ENCODE measurements around the gene TMCO2. TPM values are rescaled to one million over a fixed set of nuclear protein-coding genes. Genes with fewer than 3 reads are reported as not detected.
"Not testable (repeated sequence)": the region's sequence is repeated elsewhere in the genome, so short reads cannot be mapped to it uniquely, and the experiment has no call there.

TMCO2 gene
- total RNA-seq = under 1 TPM; 0.30 to 0.42 TPM

DNA sequence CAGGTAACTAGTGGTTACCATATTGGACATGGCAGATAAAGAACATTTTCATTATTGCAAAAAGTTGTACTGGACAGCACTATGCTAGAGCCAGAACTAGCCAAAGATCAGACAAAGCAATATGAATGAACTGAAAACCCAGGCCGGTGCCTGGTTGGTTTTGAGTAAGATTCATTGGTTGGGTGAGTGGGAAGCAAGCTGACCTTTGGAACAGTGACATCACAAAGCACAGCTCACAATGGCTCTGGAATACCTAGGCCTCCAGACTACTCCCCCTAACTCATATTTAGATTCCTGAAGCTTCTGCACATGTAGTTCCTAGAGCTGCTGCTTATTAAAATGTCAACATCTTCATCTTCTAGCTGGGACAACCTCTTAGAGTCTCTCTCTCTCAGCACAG is at the start of gene TMCO2:
TSS of gene TMCO2 (plus strand) at position 283 of the 400 bp plus-strand sequence. CDS start at position 340, 57 bp downstream.
- POLR2A ChIA-PET = no interaction called here
- no peaks in the 10 kb centered on the region for H3K27me3 Mint-ChIP-seq

DNA sequence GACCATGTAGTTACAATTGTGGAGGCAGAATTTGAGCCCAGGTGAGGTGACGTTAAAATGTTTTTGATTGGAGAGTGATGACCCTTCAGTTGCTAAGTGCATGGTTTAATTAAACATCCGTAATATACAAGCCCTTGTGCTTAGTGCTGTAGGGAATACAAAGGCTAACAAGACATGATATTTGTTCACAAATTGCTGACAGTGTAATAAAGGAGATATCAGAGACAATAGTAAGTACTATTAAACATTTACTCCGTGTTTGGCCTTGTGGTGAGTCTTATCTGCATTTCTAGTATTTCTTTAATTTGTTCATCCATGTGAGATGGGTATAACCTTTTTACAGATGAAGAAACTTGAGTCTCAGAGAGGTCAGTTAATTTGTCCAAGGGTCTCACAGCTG is 48.6 kb upstream of the TMCO2 start:
- DNase-seq = no peak
- Mint-ChIP-seq H3K27me3 (no peaks in the 10 kb centered on the region), H3K27ac (no peak overlapping the region), H3K4me3 (no peak overlapping the region), H3K9me3 (no peaks in the 10 kb centered on the region), H3K4me1 (peaks cover 6% of the 10 kb centered on the region), H3K36me3 (ENCODE audit: low read depth) (peaks cover 34% of the 10 kb centered on the region)
- ChIA-PET CTCF (no interaction called here), POLR2A (no interaction called here)

More for the DNA sequence above, at the start of gene TMCO2:
- Mint-ChIP-seq H3K4me1 (peaks cover 28% of the 10 kb centered on the region), H3K36me3 (ENCODE audit: low read depth) (no peaks in the 10 kb centered on the region), H3K4me3 (no peak within 1 kb of the TSS), H3K9me3 (no peaks in the 10 kb centered on the region), H3K27ac (no peak within 1 kb of the TSS)
- no peak for DNase-seq
- CTCF ChIA-PET = interaction anchor here (1.0 to 1.5 kb wide), 2 partner anchors 8 to 91 kb away, joined by 3 to 5 read pairs; no protein-coding TSS in a partner anchor

DNA sequence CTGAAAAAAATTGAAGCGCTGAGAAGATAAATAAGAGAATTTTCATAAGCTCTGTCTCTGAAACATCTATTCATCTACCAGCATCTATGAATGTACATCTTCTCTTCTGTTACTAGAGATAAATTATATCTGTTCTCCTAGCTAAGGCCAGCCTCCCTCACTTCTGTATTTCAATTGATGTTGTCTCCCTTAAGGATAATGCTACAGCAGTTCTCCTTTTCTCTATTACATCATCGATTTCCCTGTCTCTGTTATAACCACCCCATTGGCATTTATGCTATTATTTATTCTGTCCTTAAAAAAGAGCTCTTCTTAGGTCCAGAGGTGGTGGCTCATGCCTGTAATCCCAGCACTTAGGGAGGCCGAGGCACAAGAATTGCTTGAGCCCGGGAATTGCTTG is 42.9 kb upstream of the TMCO2 start:
- CTCF ChIA-PET = interaction anchor here (0.5 to 1.1 kb wide), 4 partner anchors 11 to 32 kb away, joined by 4 to 5 read pairs (median 4); no protein-coding TSS in a partner anchor

DNA sequence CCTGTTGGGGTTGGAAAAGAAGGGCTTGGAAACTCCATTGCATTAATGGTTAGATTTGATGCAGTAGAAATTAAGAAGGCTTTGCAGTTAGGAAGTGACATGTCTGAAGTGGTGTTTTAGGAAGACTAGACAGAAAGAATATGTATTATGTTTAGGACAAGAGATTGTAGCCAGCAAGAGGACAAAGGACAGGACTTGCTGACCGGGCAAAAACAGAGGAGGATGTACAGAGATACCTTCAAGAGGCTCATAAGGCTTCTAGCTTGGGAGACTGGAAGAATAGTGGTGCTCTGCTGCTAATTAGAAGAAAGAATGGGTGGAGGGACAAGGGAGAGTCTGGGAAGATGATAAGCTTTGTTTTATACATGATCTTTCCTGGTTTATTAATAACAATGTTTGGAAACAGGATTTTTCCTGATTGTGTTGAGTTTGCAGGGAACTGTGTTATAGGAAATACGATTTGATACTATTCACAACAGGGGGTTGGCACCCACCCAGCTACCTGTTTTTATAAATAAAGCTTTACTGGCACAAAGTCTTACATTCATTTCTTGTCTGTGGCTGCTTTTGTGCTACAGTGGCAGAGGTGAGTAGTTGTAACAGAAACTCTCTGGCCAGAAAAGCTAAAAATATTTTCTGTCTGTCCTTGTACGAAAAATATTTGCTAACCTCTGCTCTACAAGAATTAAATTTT is 37.1 kb upstream of the TMCO2 start:
- DNase-seq = no peak
- Mint-ChIP-seq H3K27me3 (no peaks in the 10 kb centered on the region), H3K4me3 (no peak overlapping the region), H3K4me1 (peaks cover 7% of the 10 kb centered on the region), H3K27ac (no peak overlapping the region), H3K36me3 (ENCODE audit: low read depth) (peaks cover 44% of the 10 kb centered on the region), H3K9me3 (peaks cover 2% of the 10 kb centered on the region)
- CTCF ChIA-PET = interaction anchor here (0.6 to 1.6 kb wide), 6 partner anchors 10 to 122 kb away, joined by 3 to 4 read pairs (median 3); no protein-coding TSS in a partner anchor
- POLR2A ChIA-PET = no interaction called here

More for the DNA sequence above, 42.9 kb upstream of the TMCO2 start:
- Mint-ChIP-seq H3K36me3 (ENCODE audit: low read depth) (peaks cover 42% of the 10 kb centered on the region), H3K27ac (no peak overlapping the region), H3K9me3 (no peaks in the 10 kb centered on the region), H3K27me3 (no peaks in the 10 kb centered on the region), H3K4me1 (peaks cover 3% of the 10 kb centered on the region), H3K4me3 (no peak overlapping the region)
- POLR2A ChIA-PET = no interaction called here
- no peak for DNase-seq

DNA sequence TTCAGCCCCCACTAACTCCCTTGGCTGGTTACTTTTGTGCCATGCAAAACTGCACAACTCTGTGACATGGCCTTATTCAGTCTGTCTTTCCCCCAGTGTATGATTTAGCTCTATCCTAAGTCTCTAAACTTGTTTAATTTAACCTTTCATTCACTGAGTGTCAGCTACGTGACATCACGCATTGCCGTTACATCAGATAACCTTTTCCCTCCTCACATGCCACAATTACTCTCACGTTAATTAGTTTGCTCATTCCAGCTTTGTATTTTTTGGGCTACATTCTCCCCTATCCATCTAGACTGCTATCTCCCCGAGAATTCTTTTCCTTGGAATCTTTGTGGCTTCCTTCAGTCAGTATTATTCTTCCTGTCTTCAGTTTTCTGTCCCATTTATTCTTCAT is 29.4 kb upstream of the TMCO2 start:
- Mint-ChIP-seq H3K4me3 (no peak overlapping the region), H3K36me3 (ENCODE audit: low read depth) (peaks cover 24% of the 10 kb centered on the region), H3K27me3 (no peaks in the 10 kb centered on the region), H3K27ac (no peak overlapping the region), H3K4me1 (peaks cover 11% of the 10 kb centered on the region), H3K9me3 (peaks cover 2% of the 10 kb centered on the region)
- CTCF ChIA-PET = interaction anchor here (1.2 kb wide), 1 partner anchor 63 kb away, joined by 3 read pairs; no protein-coding TSS in a partner anchor
- no peak for DNase-seq
- POLR2A ChIA-PET = no interaction called here

DNA sequence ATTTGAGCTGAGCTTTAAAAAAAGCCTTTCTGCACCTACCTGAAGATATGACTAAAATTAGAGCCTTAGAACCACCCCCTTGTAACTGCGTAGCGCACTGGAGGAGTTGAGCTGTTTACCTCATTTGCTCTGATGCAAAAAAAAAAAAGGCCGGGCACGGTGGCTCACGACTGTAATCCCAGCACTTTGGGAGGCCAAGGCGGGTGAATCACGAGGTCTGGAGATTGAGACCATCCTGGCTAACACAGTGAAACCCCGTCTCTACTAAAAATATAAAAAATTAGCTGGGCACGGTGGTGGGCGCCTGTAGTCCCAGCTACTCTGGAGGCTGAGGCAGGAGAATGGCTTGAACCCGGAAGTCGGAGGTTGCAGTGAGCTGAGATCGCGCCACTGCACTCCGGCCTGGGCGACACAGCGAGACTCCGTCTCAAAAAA is 26.2 kb upstream of the TMCO2 start:
- H3K4me3 Mint-ChIP-seq, H3K4me1 Mint-ChIP-seq, H3K27me3 Mint-ChIP-seq, POLR2A ChIA-PET, H3K27ac Mint-ChIP-seq, H3K9me3 Mint-ChIP-seq, DNase-seq: not testable (repeated sequence)
- CTCF ChIA-PET = interaction anchor here (0.7 kb wide), 1 partner anchor 32 kb away, joined by 4 read pairs; no protein-coding TSS in a partner anchor
- H3K36me3 Mint-ChIP-seq (ENCODE audit: low read depth) = peaks cover 14% of the 10 kb centered on the region

DNA sequence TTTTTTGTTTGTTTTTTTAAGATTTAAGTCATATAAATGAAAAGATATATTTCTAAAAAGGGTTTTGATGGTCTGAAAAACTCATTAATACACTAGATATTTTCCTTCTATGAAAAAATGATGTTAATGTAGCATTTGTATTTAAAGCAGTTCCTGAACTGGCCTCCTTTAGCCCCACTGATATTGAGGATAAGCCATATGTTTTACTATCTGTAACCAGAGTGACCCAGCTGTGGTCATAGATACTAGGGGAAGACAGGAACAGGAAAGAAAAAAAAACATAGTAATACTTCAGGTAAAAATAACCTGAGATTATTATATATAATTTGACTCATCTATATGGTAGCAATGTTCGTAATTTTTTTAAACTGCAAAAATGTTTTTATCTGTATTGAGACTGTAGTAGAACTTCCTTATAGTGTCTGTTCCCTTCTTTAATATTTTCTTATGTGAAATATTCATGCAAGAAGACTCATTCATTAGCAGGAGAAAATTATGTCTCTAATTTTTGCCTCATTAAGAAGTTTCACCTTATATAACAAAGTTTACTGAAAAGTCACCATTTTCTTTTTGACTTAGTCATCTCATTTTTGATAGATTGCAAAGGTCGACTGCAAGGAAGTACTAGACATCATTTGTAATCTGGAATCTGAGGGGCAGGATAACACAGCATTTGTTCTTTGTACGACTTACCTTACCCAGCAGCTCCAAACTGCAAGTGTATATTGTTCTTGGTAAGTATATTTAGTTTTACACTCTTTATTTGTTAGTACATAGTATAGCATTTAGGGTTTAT is 25.6 kb upstream of the TMCO2 start:
- no peak overlapping the region for H3K27ac Mint-ChIP-seq
- ChIA-PET CTCF (no interaction called here), POLR2A (no interaction called here)
- H3K36me3 Mint-ChIP-seq (ENCODE audit: low read depth) = peaks cover 10% of the 10 kb centered on the region
- DNase-seq = no peak
- H3K4me1 Mint-ChIP-seq = peaks cover 8% of the 10 kb centered on the region
- H3K4me3 Mint-ChIP-seq = no peak overlapping the region
- no peaks in the 10 kb centered on the region for H3K9me3 Mint-ChIP-seq
- H3K27me3 Mint-ChIP-seq = no peaks in the 10 kb centered on the region

DNA sequence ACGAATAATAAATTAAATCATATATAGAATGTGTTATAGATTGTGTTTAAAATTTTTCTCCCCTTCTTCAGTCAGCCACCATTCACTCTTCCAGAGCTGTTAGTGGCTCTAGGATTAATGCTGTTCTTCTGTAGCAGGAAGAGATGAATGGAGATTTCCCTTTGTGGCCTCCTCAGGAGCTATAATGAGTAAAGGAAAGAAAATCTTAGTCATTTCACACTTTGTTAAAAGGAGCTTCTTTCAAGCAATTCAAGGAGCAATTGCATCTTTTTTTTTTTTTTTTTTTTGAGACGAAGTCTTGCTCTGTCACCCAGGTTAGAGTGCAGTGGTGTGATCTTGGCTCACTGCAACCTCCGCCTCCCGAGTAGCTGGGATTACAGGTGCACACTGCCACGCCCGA is 23.7 kb upstream of the TMCO2 start:
- DNase-seq = no peak
- Mint-ChIP-seq H3K36me3 (ENCODE audit: low read depth) (peaks cover 16% of the 10 kb centered on the region), H3K9me3 (no peaks in the 10 kb centered on the region), H3K27me3 (no peaks in the 10 kb centered on the region), H3K27ac (no peak overlapping the region), H3K4me1 (peaks cover 8% of the 10 kb centered on the region), H3K4me3 (no peak overlapping the region)
- POLR2A ChIA-PET = interaction anchor here (0.6 kb wide), 2 partner anchors 62 to 160 kb away, joined by 4 to 9 read pairs; no protein-coding TSS in a partner anchor
- CTCF ChIA-PET = interaction anchor here (0.6 to 1.7 kb wide), 3 partner anchors 10 to 100 kb away, joined by 3 to 4 read pairs (median 3); no protein-coding TSS in a partner anchor

DNA sequence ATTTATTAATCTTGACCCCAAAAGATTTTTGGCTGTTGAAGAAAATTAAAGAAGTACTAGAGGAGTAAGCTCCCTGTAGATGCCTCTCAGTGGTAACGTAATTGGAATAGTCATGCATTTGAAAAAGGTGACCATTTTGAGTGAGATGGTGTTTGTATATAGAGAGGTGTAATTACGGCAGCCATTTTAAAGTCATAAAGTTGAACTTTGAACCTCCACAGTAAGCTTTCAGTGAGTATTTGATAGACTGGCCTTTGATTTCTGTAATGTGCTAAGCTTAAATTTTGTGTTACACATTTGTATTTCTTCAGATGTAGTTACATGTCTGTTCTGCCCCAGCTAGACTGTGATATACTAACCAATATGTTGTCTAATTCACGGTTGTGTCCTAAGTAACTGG is 21.5 kb upstream of the TMCO2 start:
- no peaks in the 10 kb centered on the region for H3K9me3 Mint-ChIP-seq
- H3K4me1 Mint-ChIP-seq = peaks cover 15% of the 10 kb centered on the region
- no peak for DNase-seq
- peaks cover 25% of the 10 kb centered on the region for H3K36me3 Mint-ChIP-seq (ENCODE audit: low read depth)
- no peaks in the 10 kb centered on the region for H3K27me3 Mint-ChIP-seq
- H3K4me3 Mint-ChIP-seq = no peak overlapping the region
- ChIA-PET POLR2A (no interaction called here), CTCF (interaction anchor here (0.8 to 1.9 kb wide), 3 partner anchors 15 to 54 kb away, joined by 3 to 7 read pairs (median 3); no protein-coding TSS in a partner anchor)
- no peak overlapping the region for H3K27ac Mint-ChIP-seq

DNA sequence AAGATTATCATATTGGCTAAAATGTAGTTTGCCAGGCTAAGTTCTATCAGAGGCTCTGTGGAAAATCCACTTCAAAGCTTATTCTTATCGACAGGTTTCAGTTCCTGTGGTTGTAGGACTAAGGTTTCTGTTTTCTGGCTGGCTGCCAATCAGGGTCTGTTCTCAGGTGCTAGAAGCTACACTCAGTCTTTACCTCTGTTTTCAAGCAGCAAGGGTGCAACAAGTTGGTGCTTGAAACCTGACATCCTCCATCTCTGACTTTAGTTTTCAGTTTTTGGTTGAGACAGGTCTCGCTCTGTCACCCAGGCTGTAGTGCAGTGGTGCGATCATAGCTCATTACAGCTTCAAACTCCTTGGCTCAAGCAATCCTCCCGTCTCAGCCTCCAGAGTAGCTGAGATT is 15.3 kb upstream of the TMCO2 start:
- ChIA-PET CTCF (interaction anchor here (0.5 to 1.8 kb wide), 3 partner anchors 75 to 179 kb away, joined by 3 to 6 read pairs (median 4); no protein-coding TSS in a partner anchor), POLR2A (no interaction called here)
- peaks cover 68% of the 10 kb centered on the region for H3K36me3 Mint-ChIP-seq (ENCODE audit: low read depth)
- peaks cover 54% of the 10 kb centered on the region for H3K4me1 Mint-ChIP-seq
- H3K27me3 Mint-ChIP-seq = no peaks in the 10 kb centered on the region
- peak; percentile 94 for DNase-seq
- H3K9me3 Mint-ChIP-seq = peaks cover 1% of the 10 kb centered on the region
- peak overlapping the region; percentile 83 for H3K27ac Mint-ChIP-seq
- peak overlapping the region; percentile 30 for H3K4me3 Mint-ChIP-seq

DNA sequence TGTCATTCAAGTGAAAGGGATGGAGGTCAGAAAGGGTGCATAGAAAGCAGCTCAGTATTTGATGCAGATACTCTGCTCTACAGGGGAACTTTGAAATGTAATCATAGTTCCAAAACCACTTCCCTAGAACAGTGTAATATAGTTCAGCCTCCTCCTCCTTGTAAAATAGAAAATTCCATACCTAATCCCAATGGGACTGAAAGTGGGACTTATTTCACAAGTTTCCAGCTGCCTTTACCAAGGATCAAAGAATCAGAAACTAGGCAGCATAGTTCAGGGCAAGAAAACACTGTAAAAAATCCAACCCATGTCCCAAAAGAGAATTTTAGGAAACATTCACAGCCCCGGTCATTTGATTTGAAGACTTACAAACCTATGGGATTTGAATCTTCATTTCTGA is 8.1 kb upstream of the TMCO2 start:
- H3K36me3 Mint-ChIP-seq (ENCODE audit: low read depth) = peaks cover 62% of the 10 kb centered on the region
- no peak overlapping the region for H3K27ac Mint-ChIP-seq
- no peaks in the 10 kb centered on the region for H3K27me3 Mint-ChIP-seq
- CTCF ChIA-PET = interaction anchor here (0.9 kb wide), 1 partner anchor 21 kb away, joined by 3 read pairs; no protein-coding TSS in a partner anchor
- no peak for DNase-seq
- H3K4me1 Mint-ChIP-seq = peaks cover 69% of the 10 kb centered on the region
- no peak overlapping the region for H3K4me3 Mint-ChIP-seq
- peaks cover 4% of the 10 kb centered on the region for H3K9me3 Mint-ChIP-seq
- POLR2A ChIA-PET = no interaction called here

DNA sequence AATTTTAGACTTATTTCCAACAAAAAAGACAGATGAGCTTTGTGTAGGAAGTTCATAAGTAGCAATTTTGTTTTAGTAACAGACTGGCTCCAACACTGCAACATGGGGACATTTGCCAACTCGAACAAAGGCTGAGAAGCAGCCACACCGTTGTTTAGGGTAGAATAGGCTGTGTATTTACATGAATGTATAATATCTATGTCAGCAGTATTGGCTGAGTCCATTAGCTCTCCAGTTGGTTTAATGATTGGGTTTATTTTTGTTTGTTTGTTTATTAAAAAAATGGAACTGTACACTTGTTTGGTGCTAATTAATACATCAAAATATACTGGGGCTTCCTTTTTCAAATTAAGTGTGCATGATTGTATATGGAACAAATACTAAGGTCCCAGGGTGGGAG is 7.3 kb upstream of the TMCO2 start:
- Mint-ChIP-seq H3K4me3 (no peak overlapping the region), H3K27ac (no peak overlapping the region), H3K4me1 (peaks cover 72% of the 10 kb centered on the region), H3K36me3 (ENCODE audit: low read depth) (peaks cover 55% of the 10 kb centered on the region), H3K27me3 (no peaks in the 10 kb centered on the region), H3K9me3 (peaks cover 4% of the 10 kb centered on the region)
- POLR2A ChIA-PET = no interaction called here
- CTCF ChIA-PET = interaction anchor here (0.8 to 2.0 kb wide), 8 partner anchors 9 to 124 kb away, joined by 3 to 7 read pairs (median 4); no protein-coding TSS in a partner anchor
- DNase-seq = no peak

DNA sequence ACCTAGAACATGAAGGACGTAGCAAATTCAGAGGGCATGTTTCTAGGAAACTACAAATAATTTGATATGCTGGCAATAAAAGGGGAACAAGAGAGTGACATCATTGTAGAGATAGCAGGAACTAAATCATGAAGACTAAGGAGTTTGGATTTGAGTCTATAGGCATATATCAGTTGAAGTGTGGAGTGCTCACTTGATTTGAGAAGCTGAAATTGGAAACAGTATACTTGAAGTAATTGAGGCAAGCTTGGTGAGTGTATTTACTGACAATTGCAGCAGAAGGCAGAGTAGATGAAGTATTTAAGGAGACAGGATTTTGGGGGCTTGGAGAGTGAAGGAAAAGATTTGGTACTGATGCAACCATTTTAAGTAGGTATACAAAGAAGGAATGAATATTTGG is 6.4 kb upstream of the TMCO2 start:
- ChIA-PET POLR2A (no interaction called here), CTCF (interaction anchor here (0.6 to 2.0 kb wide), 10 partner anchors 14 to 1028 kb away, joined by 3 to 7 read pairs (median 4); no protein-coding TSS in a partner anchor)
- H3K4me1 Mint-ChIP-seq = peaks cover 67% of the 10 kb centered on the region
- no peaks in the 10 kb centered on the region for H3K27me3 Mint-ChIP-seq
- peaks cover 47% of the 10 kb centered on the region for H3K36me3 Mint-ChIP-seq (ENCODE audit: low read depth)
- H3K27ac Mint-ChIP-seq = peak overlapping the region; percentile 81
- no peak for DNase-seq
- no peak overlapping the region for H3K4me3 Mint-ChIP-seq
- peaks cover 4% of the 10 kb centered on the region for H3K9me3 Mint-ChIP-seq
